Endometrial microvascular endothelial cells (primary cell): ENCODE measurements around the gene BABAM2. TPM values are rescaled to one million over a fixed set of nuclear protein-coding genes. Genes with fewer than 3 reads are reported as not detected.

Experiments used
- in situ Hi-C: cut with HindIII; loops from 2 replicates; pipeline ENCODE4 v1.10.0; 2017; ENCODE audit warnings: low sequenced_read_pairs, low pct_unique_long_range_greater_than_20kb; ENCODE audit errors: inconsistent ontology term
- total RNA-seq: library from RNA; depleted of rRNA; stranded (reverse); fragments of >200 nt; gene quantifications from one replicate; pipeline ENCODE4 v1.2.3, GENCODE V29; 2015; ENCODE audit errors: inconsistent ontology term

Gene BABAM2
- total RNA-seq, 1 donor from 2014 or later, result 24.8 TPM

DNA sequence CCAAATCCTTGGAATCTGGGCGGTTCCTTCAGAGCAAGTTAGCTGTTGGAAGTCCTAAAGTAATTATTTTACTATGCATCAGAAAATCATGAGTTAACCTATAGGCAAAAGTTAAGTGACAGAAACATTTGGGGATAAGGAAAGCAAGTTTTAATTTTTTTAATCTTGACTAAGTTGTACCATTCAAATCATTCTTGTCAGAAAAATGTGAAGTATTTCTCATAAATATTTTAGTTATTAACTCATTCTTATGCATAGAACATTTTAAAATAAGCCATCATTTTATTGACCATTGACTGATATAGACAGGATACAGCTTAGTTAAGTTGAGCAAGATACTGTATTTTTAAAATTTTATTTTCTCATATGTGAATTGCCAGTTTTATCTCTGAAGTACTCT lies 403.9 kb downstream of the BABAM2 start:
- in situ Hi-C loops, result no loop called here

GRCh38 chr2:28296243-28296642 lies 405.7 kb downstream of the BABAM2 start:
- in situ Hi-C loops, result no loop called here

DNA sequence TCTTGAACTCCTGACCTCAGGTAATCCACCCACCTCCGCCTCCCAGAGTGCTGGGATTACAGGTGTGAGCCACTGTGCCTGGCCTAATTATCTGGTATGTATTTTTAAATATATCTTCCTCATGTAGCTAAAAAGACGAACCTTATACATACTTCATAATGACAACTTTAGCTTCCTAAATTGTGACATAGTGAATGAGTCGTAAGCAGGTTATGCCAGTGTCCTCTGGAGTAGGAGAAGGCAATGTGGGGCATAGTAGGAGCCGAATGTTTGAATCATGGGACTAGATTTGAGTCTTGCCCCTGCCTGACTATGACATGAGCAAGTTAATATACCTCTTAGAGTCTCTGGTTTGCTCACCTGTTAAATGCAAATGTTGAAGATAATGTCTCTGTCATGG lies 406.4 kb downstream of the BABAM2 start:
- in situ Hi-C loops, result no loop called here

DNA sequence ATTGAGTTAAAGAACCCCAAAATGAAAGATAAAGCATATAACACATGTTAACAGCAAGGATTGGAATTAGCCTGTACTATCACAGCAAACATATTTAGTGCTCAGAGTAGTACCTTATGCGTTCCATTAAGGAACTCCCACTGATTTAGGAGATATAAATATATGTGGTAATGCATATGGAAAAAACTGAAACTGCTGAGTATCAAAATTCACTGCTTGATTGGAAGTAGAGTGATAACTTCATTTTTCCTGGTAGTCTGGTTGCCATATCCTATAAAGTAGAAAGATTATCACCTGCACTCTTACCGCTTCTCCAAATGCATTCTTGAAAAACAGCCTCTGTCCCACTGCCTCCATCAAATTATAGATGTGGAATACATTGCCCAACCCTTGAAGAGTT lies 407.0 kb downstream of the BABAM2 start:
- in situ Hi-C loops, result no loop called here

- in situ Hi-C loops, result no loop called here
These were observed 407.9 kb downstream of the BABAM2 start for GRCh38 chr2:28298406-28298805.

DNA sequence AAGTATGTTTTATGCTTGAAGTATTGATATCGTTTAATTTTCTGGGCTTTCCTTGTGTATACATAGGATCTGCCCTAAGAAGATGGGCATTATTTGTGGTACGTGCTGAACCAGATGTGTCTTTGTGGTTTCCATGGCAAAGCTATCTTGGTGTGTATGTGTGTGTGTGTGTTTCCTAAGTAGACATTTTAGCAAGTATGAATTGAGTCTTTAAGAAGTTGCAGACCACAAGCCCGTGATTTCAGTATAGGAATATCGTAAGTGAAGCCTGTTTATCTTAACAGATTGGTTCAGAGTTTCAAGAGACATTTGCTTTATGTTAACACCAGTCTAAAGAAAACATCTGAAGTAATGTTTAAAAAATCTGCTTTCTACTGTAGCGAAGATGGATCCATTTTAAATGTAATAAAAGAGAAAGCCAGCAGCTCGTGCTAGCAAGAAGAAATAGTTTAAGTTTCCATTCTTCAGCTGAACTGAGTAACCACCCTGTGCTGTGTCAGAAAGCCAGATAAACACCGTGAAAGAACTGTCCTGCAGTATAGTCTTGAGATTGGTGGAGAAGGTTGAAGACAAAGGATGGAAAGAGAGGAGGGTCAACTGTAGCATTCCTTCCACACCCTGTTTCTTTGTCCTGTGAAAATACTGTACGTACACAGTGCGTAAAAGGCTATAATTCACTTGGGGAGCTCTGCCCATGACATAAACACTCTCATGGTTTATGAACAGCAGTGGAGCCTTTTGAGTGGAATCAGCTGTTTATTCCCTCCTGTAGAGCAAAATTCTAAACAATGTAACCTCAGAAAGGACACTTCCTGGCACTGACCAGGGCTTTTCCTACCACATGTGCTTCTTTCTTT lies 410.2 kb downstream of the BABAM2 start:
- in situ Hi-C loops, result no loop called here

DNA sequence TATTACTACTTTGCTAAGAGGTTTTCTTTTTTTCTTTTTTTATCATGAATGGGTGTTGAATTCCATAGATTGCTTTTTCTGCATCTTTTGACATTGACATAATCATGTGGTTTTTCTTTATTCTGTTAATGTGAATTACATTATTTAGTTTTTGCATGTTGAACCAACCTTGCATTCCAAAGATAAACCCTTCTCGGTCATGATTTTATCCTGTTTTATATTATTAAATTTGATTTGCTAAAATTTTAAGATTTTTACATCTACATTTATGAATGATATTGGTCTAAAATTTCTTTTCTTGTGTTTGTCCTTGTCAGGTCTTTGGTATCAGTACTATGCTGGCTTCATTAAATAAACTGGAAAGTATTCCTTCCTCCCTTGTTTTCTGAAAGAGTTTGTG lies 414.7 kb downstream of the BABAM2 start:
- in situ Hi-C loops, result no loop called here

- in situ Hi-C loops, result no loop called here
These were observed 419.6 kb downstream of the BABAM2 start for GRCh38 chr2:28310107-28310506.

GRCh38 chr2:28311660-28312249 lies 421.2 kb downstream of the BABAM2 start:
- in situ Hi-C loops, result no loop called here

GRCh38 chr2:28312307-28313219 lies 422.0 kb downstream of the BABAM2 start:
- in situ Hi-C loops, result no loop called here

DNA sequence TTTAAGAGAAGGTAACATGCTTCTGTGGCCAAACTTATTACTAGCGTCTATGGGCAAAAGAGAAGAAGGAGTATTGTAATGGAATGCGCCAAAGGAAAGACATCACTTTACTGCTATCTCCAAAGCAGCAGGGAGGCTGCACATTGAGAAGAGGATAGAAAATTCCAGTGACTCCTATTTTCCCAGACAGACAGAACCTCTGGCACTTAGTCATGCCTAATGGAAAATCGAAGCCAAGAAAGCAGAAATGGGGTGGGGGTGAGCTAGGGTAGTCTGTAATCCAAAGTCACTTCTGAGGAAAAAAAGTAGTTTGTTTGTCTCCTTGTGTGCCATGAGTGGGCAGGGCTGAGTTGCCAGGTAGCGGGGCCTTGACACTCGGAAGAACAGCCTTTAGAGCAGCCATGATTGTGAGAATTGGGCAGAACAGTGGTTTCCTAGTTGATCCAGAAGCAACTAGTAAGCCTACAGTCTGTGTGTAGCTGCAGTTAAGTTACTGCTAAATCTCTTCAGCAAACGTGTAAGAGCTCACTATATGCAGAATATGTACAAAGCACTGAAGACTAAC lies 422.8 kb downstream of the BABAM2 start:
- in situ Hi-C loops, result no loop called here

GRCh38 chr2:28314968-28315367 lies 424.4 kb downstream of the BABAM2 start:
- in situ Hi-C loops, result no loop called here

GRCh38 chr2:28316546-28317335 lies 426.2 kb downstream of the BABAM2 start:
- in situ Hi-C loops, result no loop called here

GRCh38 chr2:28317390-28317789 lies 426.9 kb downstream of the BABAM2 start:
- in situ Hi-C loops, result no loop called here

DNA sequence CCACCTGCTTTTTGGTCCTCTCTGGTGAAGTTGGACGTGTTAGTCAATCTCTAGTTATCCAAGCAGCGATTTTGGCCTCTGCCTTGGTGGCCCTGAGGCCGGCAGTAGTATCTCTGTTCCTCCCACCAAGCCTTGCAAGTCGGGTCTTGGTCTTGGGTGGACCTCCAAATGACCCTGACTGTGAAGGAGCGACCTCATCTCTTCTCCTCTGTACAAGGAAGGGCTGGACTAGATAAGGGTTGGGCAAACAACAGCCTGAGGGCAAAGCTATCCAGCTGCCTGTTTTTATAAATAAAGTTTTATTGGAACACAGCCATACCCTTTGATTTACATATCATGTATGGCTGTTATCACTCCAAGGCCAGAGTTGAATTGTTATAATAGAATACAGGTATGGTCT lies 427.5 kb downstream of the BABAM2 start:
- in situ Hi-C loops, result no loop called here

GRCh38 chr2:28318462-28319117 lies 428.1 kb downstream of the BABAM2 start:
- in situ Hi-C loops, result no loop called here

DNA sequence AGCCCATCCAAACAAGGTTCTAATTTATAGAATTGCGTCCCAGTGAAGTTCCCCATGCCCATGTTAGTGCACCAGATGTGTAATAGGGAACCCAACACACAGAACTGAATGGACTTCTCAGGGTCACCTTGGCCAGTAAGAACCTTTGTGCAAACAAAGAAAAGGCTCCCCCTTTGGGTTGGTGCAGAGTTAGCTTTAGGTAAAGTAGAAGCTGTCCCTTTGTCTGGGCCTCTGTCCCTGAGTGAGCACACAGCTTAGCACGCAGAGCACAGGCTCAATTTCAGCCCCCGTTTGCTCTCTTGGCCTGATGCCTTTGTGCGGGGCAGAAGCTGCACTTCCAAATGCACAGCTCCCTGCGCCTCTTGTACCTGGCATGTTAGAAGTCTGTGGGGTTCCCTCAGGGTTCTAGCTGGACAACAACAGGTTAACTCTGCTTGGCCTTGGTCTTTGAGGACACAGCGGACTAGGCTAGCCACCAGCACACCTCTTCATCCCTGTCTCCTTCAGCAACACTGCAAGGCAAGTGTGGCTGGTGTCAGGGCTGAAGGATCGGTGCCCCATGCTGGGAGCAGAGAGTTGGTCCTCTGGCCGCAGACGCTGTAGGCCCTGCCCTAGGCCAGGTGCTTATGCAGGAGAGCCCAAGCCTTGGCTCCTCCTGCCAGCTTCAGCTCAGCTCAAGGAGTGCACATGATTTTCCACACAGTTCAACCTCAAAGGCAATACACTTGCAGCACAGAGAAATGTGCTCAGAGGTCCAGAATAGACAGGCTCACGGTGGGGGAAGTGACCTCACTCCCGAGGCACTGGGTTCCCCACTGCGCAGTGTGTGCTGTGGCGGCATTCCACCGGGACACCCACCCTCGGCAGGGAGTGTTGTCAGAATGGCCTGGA lies 428.8 kb downstream of the BABAM2 start:
- in situ Hi-C loops, result no loop called here
